K562 (cell line): Measurements from ENCODE around the gene PBX1. TPM values are rescaled to one million over a fixed set of nuclear protein-coding genes. Genes with fewer than 3 reads are reported as not detected.

Source experiments
- ATAC-seq: fragments of 200-7000 bp; cut with Tn5 transposase; 3 replicates; pipeline ENCODE4 v1.9.1; 2020; ENCODE audit warnings: moderate library complexity
- BruUV-seq: library from RNA; stranded (reverse); fragments of 400-500 nt; replicated peaks from 2 replicates; lab custom pipeline; 2021; lab: Mats Ljungman, UMichigan
- CTCF ChIA-PET: fragments of 300-600 bp; formaldehyde crosslinking; extraction: SDS; loops from one replicate; lab custom pipeline; 2021; ENCODE audit warnings: low intra/inter-chr PET ratio; lab: Yijun Ruan, JAX
- POLR2A ChIA-PET: fragments of 300-600, 350-650 bp; sonication (Branson Sonifier 250); formaldehyde crosslinking; extraction: SDS; loops from one replicate; lab custom pipeline; 2021; ENCODE audit warnings: antibody characterized with exemption, inconsistent platforms; lab: Yijun Ruan, JAX
- DNase-seq, 4 experiments: peaks; one replicate each; pipeline versions ENCODE4 v3.0.0 to v3.0.0-alpha.2; 2011 to 2018; ENCODE audit warnings: low spot score in 3 of 4, mixed read lengths in 3 of 4; ENCODE audit errors: extremely low read depth in 1 of 4
- FAIRE-seq: peaks from 2 replicates; lab custom pipeline; 2011; peaks lifted over from hg19 to GRCh38; lab: Jason Lieb, UNC
- H2AFZ ChIP-seq: 2 replicates; pipeline ENCODE4 v1.6.0; 2011; ENCODE audit warnings: low read depth, low read length, control low read depth, inconsistent platforms
- H3K27ac ChIP-seq: fragments of 200-600 bp; 3 replicates; pipeline ENCODE4 v1.8.0; 2011; ENCODE audit warnings: low read depth, mild to moderate bottlenecking, control low read depth, inconsistent platforms, low read length, moderate library complexity, mixed read lengths; ENCODE audit errors: extremely low read depth
- H3K27me3 ChIP-seq, 2 experiments: fragments of 300-600 bp in 1 of 2; 2 replicates in 1 of 2; 3 replicates in 1 of 2; pipeline versions ENCODE4 v1.6.0 to v1.8.0; 2011; ENCODE audit warnings: inconsistent platforms in 2 of 2, low read length in 2 of 2, mild to moderate bottlenecking in 1 of 2, mixed read lengths in 1 of 2, moderate library complexity in 1 of 2; ENCODE audit not compliant: control insufficient read depth in 2 of 2, insufficient read depth in 2 of 2
- H3K36me3 ChIP-seq: fragments of 300-600 bp; 3 replicates; pipeline ENCODE4 v1.8.0; 2011; ENCODE audit warnings: mild to moderate bottlenecking, low read length, inconsistent platforms; ENCODE audit not compliant: control insufficient read depth, insufficient read depth
- H3K4me1 ChIP-seq, 2 experiments: fragments of 200-600 bp in 1 of 2; replicated peaks in 1 of 2; 2 replicates in 1 of 2; 3 replicates in 1 of 2; pipeline versions ENCODE4 v1.5.1 to v1.8.0; 2011; ENCODE audit warnings: inconsistent platforms in 2 of 2, low read length in 2 of 2, mild to moderate bottlenecking in 1 of 2, mixed read lengths in 1 of 2, moderate library complexity in 1 of 2; ENCODE audit not compliant: control insufficient read depth in 2 of 2, insufficient read depth in 2 of 2
- H3K4me2 ChIP-seq: 2 replicates; pipeline ENCODE4 v1.6.1; 2011; ENCODE audit warnings: low read length, control low read depth, inconsistent platforms, mixed read lengths; ENCODE audit not compliant: insufficient read depth
- H3K4me3 ChIP-seq: fragments of 200-600 bp; sonication (generic), shearing (Covaris generic); 2 replicates; pipeline ENCODE4 v1.5.1; 2016; ENCODE audit warnings: control low read depth, inconsistent platforms
- H3K79me2 ChIP-seq: fragments of 200-600 bp; 3 replicates; pipeline ENCODE4 v1.8.0; 2011; ENCODE audit warnings: low read length, inconsistent platforms; ENCODE audit not compliant: control insufficient read depth, insufficient read depth
- H3K9ac ChIP-seq, 2 experiments: 2 replicates each; pipeline versions ENCODE4 v1.6.0 to v1.6.1; 2011; ENCODE audit warnings: low read depth in 2 of 2, low read length in 2 of 2, control low read depth in 1 of 2, inconsistent platforms in 1 of 2, mild to moderate bottlenecking in 1 of 2, mixed read lengths in 1 of 2; ENCODE audit not compliant: insufficient read depth in 1 of 2
- H3K9me1 ChIP-seq: one replicate; pipeline ENCODE4 v1.6.0; 2011; ENCODE audit warnings: inconsistent platforms, mild to moderate bottlenecking, low read length, moderate library complexity; ENCODE audit not compliant: control insufficient read depth, insufficient read depth
- H3K9me3 ChIP-seq: replicated peaks from 2 replicates; pipeline ENCODE4 v1.5.1; 2011; ENCODE audit warnings: low read depth, low read length, inconsistent platforms; ENCODE audit not compliant: control insufficient read depth, insufficient read depth
- H4K20me1 ChIP-seq: replicated peaks from 2 replicates; pipeline ENCODE4 v1.6.1; 2011; ENCODE audit warnings: low read length, inconsistent platforms, mixed read lengths; ENCODE audit not compliant: control insufficient read depth, insufficient read depth
- BRD4 ChIP-seq: fragments of 200-600 bp; sonication (generic); IDR thresholded peaks from 2 replicates; pipeline ENCODE4 v1.6.1; 2017; ENCODE audit warnings: inconsistent platforms
- CBX5 ChIP-seq: IDR thresholded peaks from 2 replicates; pipeline ENCODE4 v1.6.1; 2014; ENCODE audit warnings: low read depth, borderline replicate concordance
- CHCHD3 ChIP-seq: fragments of 250-450 bp; sonication (Bioruptor Pico); IDR thresholded peaks from 2 replicates; pipeline ENCODE4 v2.1.2; 2022; ENCODE audit warnings: mild to moderate bottlenecking
- CXXC5 ChIP-seq: fragments of 250-450 bp; sonication (Bioruptor Pico); IDR thresholded peaks from 2 replicates; pipeline ENCODE4 v1.8.0; 2022; ENCODE audit warnings: inconsistent platforms, mild to moderate bottlenecking, moderate library complexity
- DMBX1 ChIP-seq: fragments of 250-450 bp; sonication (Bioruptor Pico); IDR thresholded peaks from 2 replicates; pipeline ENCODE4 v1.8.0; 2022; ENCODE audit warnings: inconsistent platforms, mild to moderate bottlenecking, moderate library complexity, borderline replicate concordance
- FOXJ2 ChIP-seq: fragments of 200-800 bp; sonication (Bioruptor generic); IDR thresholded peaks from 2 replicates; pipeline ENCODE4 v1.6.1; 2016; ENCODE audit warnings: missing genetic modification characterization, missing compliant biosample characterization
- FOXK1 ChIP-seq: sonication (generic); formaldehyde crosslinking; IDR thresholded peaks from 2 replicates; pipeline ENCODE4 v1.8.0; 2022; ENCODE audit warnings: missing genetic modification reagents, mild to moderate bottlenecking, borderline replicate concordance
- MED1 ChIP-seq: sonication (generic); formaldehyde crosslinking; IDR thresholded peaks from 2 replicates; pipeline ENCODE4 v1.8.1; 2023; ENCODE audit warnings: missing genetic modification reagents, borderline replicate concordance
- POLR2H ChIP-seq: IDR thresholded peaks from 2 replicates; pipeline ENCODE4 v1.6.1; 2016; ENCODE audit warnings: missing genetic modification characterization, low read depth, mild to moderate bottlenecking, control low read depth, missing compliant biosample characterization, moderate library complexity
- RUNX1 ChIP-seq: sonication (generic); IDR thresholded peaks from 2 replicates; pipeline ENCODE4 v1.6.1; 2016; ENCODE audit warnings: antibody characterized with exemption, low read depth
- STAT5A ChIP-seq: IDR thresholded peaks from 2 replicates; pipeline ENCODE4 v1.6.1; 2012; ENCODE audit warnings: low read length, inconsistent platforms, borderline replicate concordance
- TAF1 ChIP-seq: IDR thresholded peaks from 2 replicates; pipeline ENCODE4 v1.6.1; 2011; ENCODE audit warnings: mild to moderate bottlenecking, low read length, moderate library complexity; ENCODE audit not compliant: insufficient read depth, control insufficient read depth, severe bottlenecking; ENCODE audit errors: extremely low read depth
- ZBTB17 ChIP-seq: fragments of 450-650 bp; formaldehyde crosslinking; IDR thresholded peaks from 2 replicates; pipeline ENCODE4 v1.4.0; 2020; ENCODE audit warnings: mild to moderate bottlenecking
- WGBS: fragments of 100-300 bp; shearing (Covaris generic); methylation state at CpG from one replicate; pipeline ENCODE4 v1.1.6; 2016; ENCODE audit warnings: low coverage, mixed read lengths; ENCODE audit not compliant: insufficient coverage; ENCODE audit errors: missing lambda C conversion rate; 5-methylcytosine and 5-hydroxymethylcytosine counted together
- in situ Hi-C: fragments of 300-500 bp; cut with MboI; formaldehyde crosslinking; loops from 4 replicates; pipeline ENCODE4 v1.15.0; 2018; ENCODE audit warnings: inconsistent platforms, mixed read lengths
- intact Hi-C: fragments of 100-400 bp; cut with micrococcal nuclease; formaldehyde crosslinking; loops from 2 replicates; pipeline ENCODE4 v1.14.2; 2022
- polyA plus RNA-seq, 8 experiments: library from polyadenylated mRNA; depleted of rRNA in 4 of 8; stranded (reverse) in 5 of 8; unstranded in 3 of 8; fragments of >200 nt; fragmentation: Nextera tagmentation in 2 of 8; fragmentation: Illumina TruSeq in 1 of 8; extraction: Ambion mirVana in 2 of 8; extraction: Trizol in 1 of 8; gene quantifications; 2 replicates each; pipeline versions ENCODE4 v1.2.1 to v1.2.3, GENCODE V29; 2011 to 2014; ENCODE audit warnings: inconsistent platforms in 1 of 8, missing spikeins in 1 of 8
- total RNA-seq, 7 experiments: library from RNA; depleted of rRNA in 6 of 7; stranded (reverse); fragments of >200 nt in 6 of 7; fragmentation: Illumina TruSeq in 2 of 7; extraction: Trizol in 2 of 7; gene quantifications; 2 replicates each; pipeline versions ENCODE4 v1.2.1 to v1.2.3, GENCODE V29; 2011 to 2021; ENCODE audit warnings: low replicate concordance in 1 of 7
- TF ChIP-seq, protein P1 (sequence below): fragments of 450-650 bp; IDR thresholded peaks from 2 replicates; pipeline ENCODE4 v1.6.1; 2016
- TF ChIP-seq, protein P2 (sequence below): sonication (generic); formaldehyde crosslinking; IDR thresholded peaks from 2 replicates; pipeline ENCODE4 v1.4.0; 2020; ENCODE audit warnings: mild to moderate bottlenecking, missing genetic modification reagents

Gene PBX1
- total and polyA plus RNA-seq, 9 of the 15 experiments (the other 6 are each of a cell fraction or from before 2014, with no cell fraction given) = 0.03 to 0.62 (median 0.17) TPM

DNA sequence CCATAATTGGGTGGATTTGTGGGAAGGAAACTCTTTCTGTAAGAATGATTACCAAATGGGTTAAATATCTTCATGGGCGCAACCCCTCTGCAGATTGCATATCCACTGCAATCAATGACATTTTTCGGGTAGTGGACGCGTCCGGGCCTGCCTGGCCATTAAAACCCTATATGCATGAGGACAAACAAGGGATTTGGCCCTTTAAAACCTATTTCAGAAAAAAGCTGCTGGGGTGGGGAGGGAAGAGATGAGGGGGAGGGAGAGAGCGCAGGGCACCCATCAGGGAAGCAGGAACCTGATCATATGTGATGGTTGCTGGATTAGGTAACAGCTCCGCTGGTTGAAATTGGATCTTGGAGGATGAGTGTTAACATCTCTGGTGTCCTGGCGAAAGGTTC lies 228.8 kb downstream of the PBX1 start:
- ChIA-PET POLR2A (no interaction called here), CTCF (interaction anchor here (0.6 to 2.5 kb wide), 6 partner anchors 112 to 1428 kb away, joined by 3 to 22 read pairs (median 5); no protein-coding TSS in a partner anchor)
- H3K4me1 ChIP-seq = peaks cover 0 to 5% of the 10 kb centered on the region in 2 experiments; a peak in 1 of 5 replicates
- 12% methylated on average over 8 of the region's 8 CpGs for WGBS
- no peak overlapping the region for H3K27ac ChIP-seq
- H3K9ac ChIP-seq = no peak overlapping the region
- DNase-seq (no peak), FAIRE-seq (no peak), ATAC-seq (no peak)
- H4K20me1 ChIP-seq = no peaks in the 10 kb centered on the region
- H3K4me2 ChIP-seq = no peak overlapping the region
- TF ChIP-seq BRD4 (no peak), CBX5 (no peak), DMBX1 (no peak), FOXK1 (no peak), STAT5A (no peak), FOXJ2 (tag) (no peak), CXXC5 (CRISPR knock-in tag) (no peak)
- H3K27me3 ChIP-seq = peaks cover 5 to 19% of the 10 kb centered on the region in 2 experiments; a peak in 3 of 5 replicates
- intact Hi-C loops = loop anchor here (1.0 to 5.0 kb wide), 6 partner anchors 114 to 1426 kb away; no protein-coding TSS in a partner anchor
- no peak overlapping the region for H2AFZ ChIP-seq
- H3K9me3 ChIP-seq = no peaks in the 10 kb centered on the region
- no peaks in the 10 kb centered on the region for H3K79me2 ChIP-seq
- in situ Hi-C loops = loop anchor here (5.0 to 10.0 kb wide), 2 partner anchors 106 to 1383 kb away; no protein-coding TSS in a partner anchor
- no peak overlapping the region for H3K4me3 ChIP-seq
- no peaks in the 10 kb centered on the region for H3K36me3 ChIP-seq
- H3K9me1 ChIP-seq = no peaks in the 10 kb centered on the region
- BruUV-seq = no TSS peak

DNA sequence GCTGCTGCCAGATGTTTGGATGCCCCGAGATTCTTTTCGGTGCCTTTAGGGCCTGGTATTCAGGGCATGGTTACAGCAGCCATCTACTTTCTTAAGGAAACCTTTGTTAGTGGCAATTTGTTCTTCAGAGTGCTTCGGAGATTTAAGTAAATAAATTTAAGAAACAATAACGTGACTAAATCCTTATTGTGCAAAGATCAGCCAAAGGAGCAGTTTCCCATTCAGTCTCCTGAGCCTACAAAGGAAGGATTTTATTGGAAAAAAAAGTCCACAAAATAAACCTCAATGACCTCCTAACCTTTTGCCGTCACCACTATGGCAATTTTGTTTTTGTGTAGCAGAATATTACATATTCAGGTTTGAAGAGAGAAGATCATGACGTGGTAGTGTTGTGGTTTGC lies 231.1 kb downstream of the PBX1 start:
- DNase-seq (no peak), ATAC-seq (no peak), FAIRE-seq (no peak)
- Histone ChIP-seq H2AFZ (no peak overlapping the region), H4K20me1 (no peaks in the 10 kb centered on the region), H3K9me1 (no peaks in the 10 kb centered on the region), H3K9me3 (no peaks in the 10 kb centered on the region), H3K4me1 (peaks cover 0 to 5% of the 10 kb centered on the region in 2 experiments; a peak in 1 of 5 replicates), H3K36me3 (no peaks in the 10 kb centered on the region), H3K79me2 (no peaks in the 10 kb centered on the region), H3K9ac (no peak overlapping the region), H3K27me3 (peaks cover 5 to 22% of the 10 kb centered on the region in 2 experiments; a peak in 4 of 5 replicates), H3K4me3 (no peak overlapping the region), H3K27ac (no peak overlapping the region), H3K4me2 (no peak overlapping the region)
- CTCF ChIA-PET = no interaction called here
- POLR2A ChIA-PET = no interaction called here
- in situ Hi-C loops = no loop called here
- WGBS = 0% methylated on average over 6 of the region's 6 CpGs
- no TSS peak for BruUV-seq
- intact Hi-C loops = no loop called here
- TF ChIP-seq TAF1 = no peak
- no peak for TF ChIP-seq POLR2H
- TF ChIP-seq CHCHD3 (CRISPR knock-in tag) = no peak
- TF ChIP-seq MED1 (CRISPR knock-in tag) = no peak
- TF ChIP-seq, protein P1, sequence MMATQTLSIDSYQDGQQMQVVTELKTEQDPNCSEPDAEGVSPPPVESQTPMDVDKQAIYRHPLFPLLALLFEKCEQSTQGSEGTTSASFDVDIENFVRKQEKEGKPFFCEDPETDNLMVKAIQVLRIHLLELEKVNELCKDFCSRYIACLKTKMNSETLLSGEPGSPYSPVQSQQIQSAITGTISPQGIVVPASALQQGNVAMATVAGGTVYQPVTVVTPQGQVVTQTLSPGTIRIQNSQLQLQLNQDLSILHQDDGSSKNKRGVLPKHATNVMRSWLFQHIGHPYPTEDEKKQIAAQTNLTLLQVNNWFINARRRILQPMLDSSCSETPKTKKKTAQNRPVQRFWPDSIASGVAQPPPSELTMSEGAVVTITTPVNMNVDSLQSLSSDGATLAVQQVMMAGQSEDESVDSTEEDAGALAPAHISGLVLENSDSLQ = no peak
- no peak for TF ChIP-seq ZBTB17 (CRISPR knock-in tag)
- no peak for TF ChIP-seq RUNX1
- TF ChIP-seq, protein P2, sequence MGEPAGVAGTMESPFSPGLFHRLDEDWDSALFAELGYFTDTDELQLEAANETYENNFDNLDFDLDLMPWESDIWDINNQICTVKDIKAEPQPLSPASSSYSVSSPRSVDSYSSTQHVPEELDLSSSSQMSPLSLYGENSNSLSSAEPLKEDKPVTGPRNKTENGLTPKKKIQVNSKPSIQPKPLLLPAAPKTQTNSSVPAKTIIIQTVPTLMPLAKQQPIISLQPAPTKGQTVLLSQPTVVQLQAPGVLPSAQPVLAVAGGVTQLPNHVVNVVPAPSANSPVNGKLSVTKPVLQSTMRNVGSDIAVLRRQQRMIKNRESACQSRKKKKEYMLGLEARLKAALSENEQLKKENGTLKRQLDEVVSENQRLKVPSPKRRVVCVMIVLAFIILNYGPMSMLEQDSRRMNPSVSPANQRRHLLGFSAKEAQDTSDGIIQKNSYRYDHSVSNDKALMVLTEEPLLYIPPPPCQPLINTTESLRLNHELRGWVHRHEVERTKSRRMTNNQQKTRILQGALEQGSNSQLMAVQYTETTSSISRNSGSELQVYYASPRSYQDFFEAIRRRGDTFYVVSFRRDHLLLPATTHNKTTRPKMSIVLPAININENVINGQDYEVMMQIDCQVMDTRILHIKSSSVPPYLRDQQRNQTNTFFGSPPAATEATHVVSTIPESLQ (CRISPR knock-in tag) = no peak
